DMS114 treated with DMSO at 0.1 percent for 48 hours (cell line): ENCODE data around the gene PCSK7.
"Not testable (repeated sequence)": the region's sequence is repeated elsewhere in the genome, so short reads cannot be mapped to it uniquely, and the experiment has no call there.

Source experiments
- DNase-seq: peaks from one replicate; lab custom pipeline; 2025; ENCODE audit not compliant: unreplicated experiment; lab: John Stamatoyannopoulos, UW

PCSK7 gene

DNA sequence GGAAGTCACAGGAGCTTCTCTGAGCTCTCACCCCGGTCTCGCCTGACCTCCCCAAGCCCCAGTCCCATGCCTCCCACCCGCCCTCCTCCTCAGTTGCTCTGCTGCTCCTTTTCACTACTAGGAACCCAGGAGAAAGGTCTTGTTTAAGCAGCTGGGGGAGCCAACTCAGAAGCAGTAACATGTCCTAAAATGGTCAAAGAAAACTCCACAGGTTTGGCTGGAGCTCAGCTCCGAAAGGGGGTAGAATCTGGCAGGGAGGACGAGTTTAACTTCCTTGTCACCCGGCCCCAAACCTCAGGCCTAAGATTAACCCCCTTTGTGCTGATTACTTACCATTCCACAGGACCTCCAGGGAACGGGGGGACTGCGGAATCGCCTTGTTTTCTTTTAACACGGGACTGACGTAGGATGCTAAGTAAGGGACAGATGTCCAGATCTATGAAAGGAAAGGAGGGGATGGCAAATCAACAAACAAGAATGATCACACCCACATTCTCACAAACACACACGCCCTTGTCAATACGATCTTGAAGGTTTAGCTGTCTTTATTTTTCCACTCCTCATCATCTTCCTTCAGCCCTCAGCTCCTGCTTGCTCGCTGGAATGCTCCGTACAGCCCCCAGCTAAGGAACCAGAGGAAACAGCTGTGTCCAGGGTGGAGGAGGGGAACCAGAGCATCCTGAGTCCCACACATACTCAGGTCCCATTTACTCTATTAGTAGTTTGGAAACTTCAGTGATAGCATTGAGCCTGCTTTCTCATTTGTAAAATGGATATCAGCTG is 13.5 kb downstream of the PCSK7 start:
- no peak for DNase-seq

- DNase-seq, result no peak
Observed at GRCh38 chr11:117217141-117218084, 14.5 kb downstream of the PCSK7 start.

DNA sequence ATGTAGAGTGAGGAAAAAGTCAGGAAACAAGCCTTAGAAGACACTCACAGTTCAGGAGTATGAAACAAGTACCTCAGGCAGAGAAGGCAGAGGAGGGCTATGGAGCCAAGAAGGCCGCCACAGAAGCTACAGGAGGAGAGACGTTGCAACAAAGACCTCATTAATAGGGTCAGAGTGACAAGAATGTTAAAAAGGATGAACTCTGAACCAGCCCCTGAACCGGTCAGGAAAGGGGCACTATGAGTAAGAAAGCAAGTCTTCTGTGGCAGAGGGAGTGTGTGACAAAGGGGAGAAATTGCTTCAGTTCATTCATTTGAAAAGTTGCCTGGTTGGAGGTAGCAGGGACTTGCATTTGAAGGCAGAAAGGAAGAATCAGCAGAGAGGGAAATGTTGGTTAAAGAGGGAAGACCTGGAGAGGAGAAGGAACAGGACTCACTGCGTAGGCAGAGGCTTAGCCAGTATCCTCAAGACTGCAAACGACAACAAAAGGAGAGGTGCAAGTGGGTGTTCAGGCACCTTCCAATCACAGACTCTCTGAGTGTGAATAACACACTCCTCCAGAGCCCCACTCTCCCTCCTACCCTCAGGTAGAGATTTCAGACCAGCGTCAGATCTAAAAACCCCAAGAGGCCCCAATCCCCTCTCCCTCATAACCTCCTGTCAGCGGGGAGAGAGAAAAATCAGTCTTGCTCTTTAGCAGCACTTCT is 17.3 kb downstream of the PCSK7 start:
- DNase-seq, result no peak

DNA sequence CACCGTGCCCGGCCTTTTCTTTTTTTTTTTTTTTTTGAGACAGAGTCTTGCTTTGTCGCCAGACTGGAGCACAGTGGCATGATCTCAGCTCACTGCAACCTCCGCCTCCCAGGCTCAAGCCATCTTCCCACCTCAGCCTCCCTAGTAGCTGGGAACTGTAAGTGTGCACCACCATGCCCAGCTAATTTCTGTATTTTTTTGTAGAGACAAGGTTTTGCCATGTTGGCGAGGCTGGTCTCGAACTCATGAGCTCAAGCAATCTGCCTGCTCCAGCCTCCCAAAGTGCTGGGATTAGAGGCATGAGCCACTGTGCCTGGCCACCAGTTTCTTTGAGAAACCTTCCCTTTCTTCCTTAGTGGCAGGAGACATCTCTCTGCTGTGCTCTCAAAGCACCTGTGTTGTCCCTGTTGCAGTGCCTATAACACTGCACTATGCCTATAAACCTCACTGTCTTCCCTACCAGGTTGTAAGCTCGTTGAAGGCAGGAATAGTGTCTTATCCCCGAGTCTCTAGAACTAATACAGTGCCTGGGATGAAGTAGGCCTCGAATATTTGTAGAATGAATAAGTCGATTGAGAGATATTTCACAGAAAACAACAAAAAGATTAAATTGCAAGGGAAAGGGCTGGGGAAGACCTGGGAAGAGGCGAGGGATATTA is 19.0 kb downstream of the PCSK7 start:
- DNase-seq, result no peak

DNA sequence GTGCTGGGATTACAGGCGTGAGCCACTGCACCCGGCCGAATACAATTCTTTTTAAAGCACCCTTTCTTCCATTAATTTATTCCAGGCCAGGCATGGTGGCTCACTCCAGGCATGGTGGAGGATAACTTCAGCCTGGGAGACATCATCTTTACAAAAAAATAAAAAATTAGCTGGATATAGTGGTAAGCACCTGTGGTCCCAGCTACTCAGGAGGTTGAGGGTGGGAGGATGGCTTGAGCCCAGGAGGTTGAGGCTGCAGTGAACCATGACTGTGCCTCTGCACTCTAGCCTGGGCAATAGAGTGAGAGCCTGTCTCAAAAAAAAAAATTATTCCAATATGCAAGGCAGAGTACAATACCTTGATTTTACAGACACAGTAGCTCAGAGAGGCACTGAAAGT is 21.3 kb downstream of the PCSK7 start:
- no peak for DNase-seq

DNA sequence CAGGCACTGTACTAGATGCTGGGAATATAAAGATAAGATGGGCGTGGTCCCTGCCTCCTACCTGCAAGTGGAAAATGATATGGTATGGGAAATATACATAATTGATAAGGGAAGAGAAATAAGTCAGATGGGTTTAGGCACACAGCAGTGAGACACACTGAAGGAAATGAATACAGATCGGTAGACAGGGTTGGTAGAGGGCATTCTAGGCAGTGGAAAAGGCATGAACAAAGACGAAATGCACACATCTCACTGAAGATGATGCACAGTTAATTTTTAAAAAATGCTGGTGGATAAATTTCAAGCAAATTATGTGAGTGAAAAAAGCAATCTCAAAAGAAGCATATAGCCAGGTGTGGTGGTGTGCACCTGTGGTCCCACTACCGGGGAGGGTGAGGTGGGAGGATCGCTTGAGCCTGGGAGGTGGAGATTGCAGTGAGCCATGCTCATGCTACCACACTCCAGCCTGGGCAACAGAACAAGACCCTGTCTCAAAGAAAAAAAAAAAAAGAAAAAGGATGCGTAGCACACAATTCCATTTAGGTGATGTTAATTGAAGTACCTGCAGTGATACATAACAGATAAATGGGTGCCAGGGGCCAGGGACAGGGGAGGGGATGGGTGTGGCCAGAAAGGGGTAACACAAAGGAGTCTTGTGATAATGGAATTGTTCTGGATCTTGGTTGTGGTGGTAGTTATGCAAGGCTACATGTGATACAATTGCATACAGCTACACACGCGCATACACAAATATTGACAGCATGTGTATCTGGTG is 22.3 kb downstream of the PCSK7 start:
- DNase-seq, result not testable (repeated sequence)

DNA sequence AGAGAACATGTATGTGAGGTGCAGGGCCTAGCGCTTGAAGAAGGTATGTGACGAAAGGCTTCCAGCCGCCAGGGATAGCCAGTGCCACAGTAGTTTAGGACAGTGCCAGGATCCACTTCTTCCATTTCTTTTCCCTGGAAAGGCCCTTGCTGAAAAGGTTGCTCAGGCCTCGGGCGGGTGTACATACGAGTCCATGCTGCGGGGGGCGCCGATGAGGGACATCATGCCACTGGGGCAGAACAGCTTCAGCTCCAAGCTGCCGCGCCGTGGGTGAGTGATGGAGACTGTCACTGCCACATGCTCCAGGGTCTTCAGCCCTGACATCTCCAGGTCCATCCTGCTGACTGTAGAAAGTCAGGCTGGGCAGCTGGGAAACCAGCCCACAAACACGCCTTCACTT is 23.2 kb downstream of the PCSK7 start:
- not testable (repeated sequence) for DNase-seq

GRCh38 chr11:117207481-117207880 is 24.4 kb downstream of the PCSK7 start:
- DNase-seq, result not testable (repeated sequence)

DNA sequence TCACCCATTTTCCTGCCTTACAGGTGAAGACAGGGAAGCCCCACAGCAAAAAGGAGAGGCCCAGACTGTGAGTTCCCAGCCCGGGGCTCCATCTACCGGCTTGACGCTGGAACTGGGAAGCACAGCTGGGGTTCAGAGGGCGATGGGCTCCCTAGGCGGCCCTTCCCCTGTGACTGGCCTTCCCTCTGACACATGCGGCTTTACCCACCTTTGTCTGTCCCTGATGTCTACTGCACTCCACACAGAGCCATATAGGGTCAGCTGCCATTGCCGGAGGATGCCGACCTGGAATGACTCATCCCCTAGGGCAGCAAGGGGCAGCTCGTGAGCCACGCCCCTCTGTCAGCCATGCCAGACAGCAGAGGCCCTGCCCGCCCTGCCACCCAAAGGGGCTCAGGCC is 25.0 kb downstream of the PCSK7 start:
- DNase-seq, result not testable (repeated sequence)

- DNase-seq, result not testable (repeated sequence)
Observed at GRCh38 chr11:117206111-117206510, 25.8 kb downstream of the PCSK7 start.

GRCh38 chr11:117205211-117205818 is 26.6 kb downstream of the PCSK7 start:
- DNase-seq, result no peak

DNA sequence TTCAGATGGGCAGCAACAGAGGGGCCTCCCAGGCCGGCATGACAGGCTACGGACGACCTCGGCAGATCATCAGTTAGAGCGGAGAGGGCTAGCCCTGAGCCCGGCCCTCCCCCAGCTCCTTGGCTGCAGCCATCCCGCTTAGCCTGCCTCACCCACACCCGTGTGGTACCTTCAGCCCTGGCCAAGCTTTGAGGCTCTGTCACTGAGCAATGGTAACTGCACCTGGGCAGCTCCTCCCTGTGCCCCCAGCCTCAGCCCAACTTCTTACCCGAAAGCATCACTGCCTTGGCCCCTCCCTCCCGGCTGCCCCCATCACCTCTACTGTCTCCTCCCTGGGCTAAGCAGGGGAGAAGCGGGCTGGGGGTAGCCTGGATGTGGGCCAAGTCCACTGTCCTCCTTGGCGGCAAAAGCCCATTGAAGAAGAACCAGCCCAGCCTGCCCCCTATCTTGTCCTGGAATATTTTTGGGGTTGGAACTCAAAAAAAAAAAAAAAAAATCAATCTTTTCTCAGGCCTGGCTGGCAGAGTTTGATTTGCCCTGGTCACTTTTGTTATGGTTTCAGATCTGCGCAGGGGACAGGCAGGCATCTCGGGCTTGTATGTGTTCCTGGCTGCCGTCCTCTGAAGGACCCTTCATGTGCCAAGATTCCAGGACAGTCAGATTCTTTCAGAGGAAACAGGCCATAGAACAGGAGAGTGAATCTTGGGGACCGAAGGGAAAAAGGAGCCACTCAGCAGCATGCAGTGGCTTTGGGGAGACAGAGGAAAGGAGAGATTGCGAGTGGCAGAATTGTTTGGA is 27.4 kb downstream of the PCSK7 start:
- DNase-seq, result no peak

DNA sequence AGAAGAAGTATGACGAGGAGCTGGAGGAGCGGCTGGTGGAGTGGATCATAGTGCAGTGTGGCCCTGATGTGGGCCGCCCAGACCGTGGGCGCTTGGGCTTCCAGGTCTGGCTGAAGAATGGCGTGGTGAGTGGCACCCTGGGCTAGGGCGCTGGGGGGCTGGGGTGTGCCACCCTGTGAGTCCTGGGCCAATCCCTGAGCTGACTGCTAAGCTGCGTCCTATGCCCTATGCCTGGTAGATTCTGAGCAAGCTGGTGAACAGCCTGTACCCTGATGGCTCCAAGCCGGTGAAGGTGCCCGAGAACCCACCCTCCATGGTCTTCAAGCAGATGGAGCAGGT is 28.8 kb downstream of the PCSK7 start:
- DNase-seq, result no peak

DNA sequence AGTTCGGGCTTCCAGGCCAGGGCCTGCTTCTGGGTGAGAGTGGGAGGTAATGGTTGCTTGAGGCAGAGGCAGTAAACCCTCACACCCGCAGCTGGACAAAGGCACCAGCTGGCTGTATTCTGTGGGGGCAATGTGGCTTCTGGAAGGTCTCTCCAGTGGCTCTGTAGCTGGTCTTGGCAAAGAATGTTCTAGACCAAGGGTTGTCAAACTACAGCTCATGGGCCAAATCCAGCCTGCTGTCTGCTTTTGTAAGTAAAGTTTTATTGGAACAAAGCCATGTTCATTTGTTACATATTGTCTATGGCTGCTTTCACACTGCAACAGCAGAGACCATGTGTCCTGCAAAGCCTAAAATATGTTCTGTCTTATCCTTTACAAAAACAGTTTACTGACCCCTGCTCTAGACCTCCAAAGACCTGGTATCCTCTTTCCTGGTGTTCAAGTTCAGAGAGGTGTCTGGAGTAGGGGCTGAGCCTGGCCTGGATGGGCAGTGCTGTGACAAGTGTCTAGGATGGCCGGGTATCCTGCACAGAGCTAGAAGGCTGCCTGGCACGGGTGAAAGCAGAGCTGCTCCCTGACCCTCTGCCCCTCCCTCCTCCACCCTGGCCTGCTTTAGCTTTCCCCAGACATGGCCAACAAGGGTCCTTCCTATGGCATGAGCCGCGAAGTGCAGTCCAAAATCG is 29.3 kb downstream of the PCSK7 start:
- no peak for DNase-seq

- no peak for DNase-seq
Observed at GRCh38 chr11:117201658-117202305, 30.1 kb downstream of the PCSK7 start.

GRCh38 chr11:117200813-117201657 is 30.8 kb downstream of the PCSK7 start:
- DNase-seq, result no peak
